H9 (cell line): ENCODE data around the gene UCK1. TPM values are rescaled to one million over a fixed set of nuclear protein-coding genes. Genes with fewer than 3 reads are reported as not detected.

Experiments
- DNase-seq: peaks from one replicate; pipeline ENCODE4 v3.0.0-alpha.2; 2017
- H2AFZ ChIP-seq: one replicate; pipeline ENCODE4 v1.6.1; 2013; ENCODE audit warnings: mild to moderate bottlenecking, low read length, control low read depth, moderate library complexity
- H2AK5ac ChIP-seq: 2 replicates; pipeline ENCODE4 v1.6.1; 2013; ENCODE audit warnings: low read length, control low read depth, mixed read lengths; ENCODE audit not compliant: insufficient read length
- H2BK120ac ChIP-seq: one replicate; pipeline ENCODE4 v1.6.1; 2013; ENCODE audit warnings: low read depth, mild to moderate bottlenecking, low read length, control low read depth, inconsistent platforms; ENCODE audit not compliant: poor library complexity, severe bottlenecking
- H2BK12ac ChIP-seq: 2 replicates; pipeline ENCODE4 v1.6.1; 2013; ENCODE audit warnings: low read length, control low read depth, mixed read lengths, low read depth; ENCODE audit not compliant: insufficient read length
- H2BK15ac ChIP-seq: 2 replicates; pipeline ENCODE4 v1.6.1; 2013; ENCODE audit warnings: low read depth, low read length, control low read depth
- H2BK20ac ChIP-seq: one replicate; pipeline ENCODE4 v1.6.1; 2013; ENCODE audit warnings: low read depth, mild to moderate bottlenecking, low read length, control low read depth, inconsistent platforms; ENCODE audit not compliant: poor library complexity, severe bottlenecking
- H2BK5ac ChIP-seq: 2 replicates; pipeline ENCODE4 v1.6.1; 2013; ENCODE audit warnings: low read length, control low read depth, mixed read lengths; ENCODE audit not compliant: insufficient read length
- H3K14ac ChIP-seq: 2 replicates; pipeline ENCODE4 v1.6.1; 2013; ENCODE audit warnings: low read length, control low read depth; ENCODE audit not compliant: insufficient read depth
- H3K18ac ChIP-seq: 2 replicates; pipeline ENCODE4 v1.6.1; 2013; ENCODE audit warnings: low read depth, mild to moderate bottlenecking, mixed read lengths, low read length, control low read depth; ENCODE audit not compliant: insufficient read length
- H3K23ac ChIP-seq: 2 replicates; pipeline ENCODE4 v1.6.1; 2013; ENCODE audit warnings: low read length, control low read depth, mixed read lengths, low read depth; ENCODE audit not compliant: insufficient read length
- H3K23me2 ChIP-seq: 2 replicates; pipeline ENCODE4 v1.6.1; 2013; ENCODE audit warnings: low read depth, mild to moderate bottlenecking, mixed read lengths, low read length, control low read depth; ENCODE audit not compliant: insufficient read length, poor library complexity, severe bottlenecking
- H3K27ac ChIP-seq: 2 replicates; pipeline ENCODE4 v1.5.1; 2013; ENCODE audit warnings: low read length, control low read depth, mixed read lengths, low read depth; ENCODE audit not compliant: insufficient read length
- H3K27me3 ChIP-seq: 2 replicates; pipeline ENCODE4 v1.6.1; 2013; ENCODE audit warnings: low read length, control low read depth, inconsistent platforms; ENCODE audit not compliant: insufficient read depth
- H3K4ac ChIP-seq: 2 replicates; pipeline ENCODE4 v1.6.1; 2013; ENCODE audit warnings: low read depth, mild to moderate bottlenecking, control low read depth, inconsistent platforms, low read length, moderate library complexity
- H3K4me1 ChIP-seq: 2 replicates; pipeline ENCODE4 v1.6.1; 2013; ENCODE audit warnings: low read length, control low read depth, inconsistent platforms; ENCODE audit not compliant: insufficient read depth
- H3K4me2 ChIP-seq: 2 replicates; pipeline ENCODE4 v1.6.1; 2013; ENCODE audit warnings: low read length, control low read depth, mixed read lengths; ENCODE audit not compliant: insufficient read length, insufficient read depth
- H3K56ac ChIP-seq: 2 replicates; pipeline ENCODE4 v1.6.1; 2013; ENCODE audit warnings: low read depth, mild to moderate bottlenecking, mixed read lengths, low read length, control low read depth; ENCODE audit not compliant: insufficient read length
- H3K79me1 ChIP-seq: 2 replicates; pipeline ENCODE4 v1.6.1; 2013; ENCODE audit warnings: low read depth, mild to moderate bottlenecking, moderate library complexity, low read length, control low read depth, inconsistent platforms; ENCODE audit not compliant: insufficient read depth, poor library complexity, severe bottlenecking
- H3K79me2 ChIP-seq: 2 replicates; pipeline ENCODE4 v1.6.1; 2013; ENCODE audit warnings: low read length, control low read depth, inconsistent platforms; ENCODE audit not compliant: insufficient read depth
- H3K9ac ChIP-seq: 2 replicates; pipeline ENCODE4 v1.6.1; 2013; ENCODE audit warnings: low read length, control low read depth, mixed read lengths; ENCODE audit not compliant: insufficient read length; ENCODE audit errors: extremely low read depth
- H3K9me3 ChIP-seq: one replicate; pipeline ENCODE4 v1.6.1; 2013; ENCODE audit warnings: low read depth, low read length, inconsistent platforms; ENCODE audit not compliant: control insufficient read depth
- H3T11ph ChIP-seq: one replicate; pipeline ENCODE4 v1.6.1; 2013; ENCODE audit warnings: mild to moderate bottlenecking, low read length, control low read depth, inconsistent platforms
- H4K20me1 ChIP-seq: one replicate; pipeline ENCODE4 v1.6.1; 2013; ENCODE audit not compliant: control insufficient read depth, insufficient read length, insufficient read depth
- H4K5ac ChIP-seq: 2 replicates; pipeline ENCODE4 v1.6.1; 2013; ENCODE audit warnings: low read depth, mild to moderate bottlenecking, mixed read lengths, low read length, control low read depth; ENCODE audit not compliant: insufficient read length
- H4K8ac ChIP-seq: replicated peaks from 2 replicates; pipeline ENCODE4 v1.6.1; 2013; ENCODE audit warnings: low read length, control low read depth, mixed read lengths, low read depth; ENCODE audit not compliant: insufficient read length
- H4K91ac ChIP-seq: 2 replicates; pipeline ENCODE4 v1.6.1; 2013; ENCODE audit warnings: low read depth, mild to moderate bottlenecking, moderate library complexity, mixed read lengths, low read length, control low read depth; ENCODE audit not compliant: insufficient read length
- H3K27ac Mint-ChIP-seq, 3 experiments: 2 replicates in 2 of 3; 3 replicates in 1 of 3; pipeline ENCODE4 v1.8.0; 2020 to 2021; ENCODE audit warnings: mixed read lengths in 3 of 3, mild to moderate bottlenecking in 1 of 3, moderate library complexity in 1 of 3
- H3K27me3 Mint-ChIP-seq: 2 replicates; pipeline ENCODE4 v1.8.0; 2021; ENCODE audit warnings: low read depth, mild to moderate bottlenecking, moderate library complexity, mixed read lengths
- H3K36me3 Mint-ChIP-seq, 3 experiments: 2 replicates in 2 of 3; 3 replicates in 1 of 3; pipeline ENCODE4 v1.8.0; 2020 to 2021; ENCODE audit warnings: low read depth in 3 of 3, mixed read lengths in 3 of 3; ENCODE audit not compliant: insufficient read depth in 1 of 3
- H3K4me1 Mint-ChIP-seq, 2 experiments: 2 replicates each; pipeline ENCODE4 v1.8.0; 2020; ENCODE audit warnings: mixed read lengths in 2 of 2
- H3K4me3 Mint-ChIP-seq, 2 experiments: 2 replicates in 1 of 2; 3 replicates in 1 of 2; pipeline ENCODE4 v1.8.0; 2020 to 2021; ENCODE audit warnings: mild to moderate bottlenecking in 2 of 2, mixed read lengths in 2 of 2, moderate library complexity in 1 of 2
- H3K9me3 Mint-ChIP-seq, 2 experiments: 2 replicates in 1 of 2; 3 replicates in 1 of 2; pipeline ENCODE4 v1.8.0; 2020; ENCODE audit warnings: mild to moderate bottlenecking in 2 of 2, mixed read lengths in 2 of 2, moderate library complexity in 1 of 2
- WGBS: extraction: QIAGEN DNeasy Blood & Tissue Kit; methylation state at CpG from one replicate; pipeline ENCODE4 v1.1.7; 2013; ENCODE audit warnings: missing lambda C conversion rate, low lambda C conversion rate, mixed read lengths; ENCODE audit not compliant: insufficient read length; ENCODE audit errors: extremely low coverage; 5-methylcytosine and 5-hydroxymethylcytosine counted together
- total RNA-seq: library from RNA; stranded (reverse); gene quantifications from 2 replicates; pipeline ENCODE4 v1.2.1, GENCODE V29; 2021
- TF ChIP-seq, protein P1 (sequence below): fragments of 200-600 bp; sonication (generic); conservative IDR thresholded peaks from 3 replicates; pipeline ENCODE4 v1.8.0; 2021; ENCODE audit warnings: antibody characterized with exemption, mild to moderate bottlenecking

The UCK1 gene
- total RNA-seq, 1 experiment from 2014 or later: 54.2 TPM

DNA sequence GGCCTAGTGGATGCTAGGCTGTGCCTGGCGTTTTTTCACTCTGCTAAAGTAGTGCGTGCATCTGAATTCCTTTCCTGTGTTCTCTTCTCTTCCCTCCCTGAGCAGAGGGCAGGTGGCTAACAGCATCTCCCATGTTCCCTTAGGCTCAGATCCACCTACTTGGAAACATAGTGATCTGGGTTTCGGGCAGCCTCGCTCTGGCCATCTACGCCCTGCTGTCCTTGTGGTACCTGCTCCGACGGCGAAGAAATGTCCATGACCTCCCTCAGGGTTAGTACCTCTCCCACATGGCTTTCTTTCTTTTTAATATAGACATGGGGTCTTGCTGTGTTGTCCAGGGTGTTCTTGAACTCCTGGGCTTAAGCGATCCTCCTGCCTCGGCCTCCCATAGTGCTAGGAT, 9.9 kb downstream of the UCK1 start:
- H3K36me3 Mint-ChIP-seq: peaks cover 39 to 84% (median 78%) of the 10 kb centered on the region in 3 experiments; a peak in 6 of 7 replicates
- no CpG with 5 or more reads among the region's 10 CpGs for WGBS

More for the DNA sequence above, 9.9 kb downstream of the UCK1 start:
- H2AK5ac ChIP-seq: no peak overlapping the region
- no peak overlapping the region for H2BK15ac ChIP-seq
- H3K9ac ChIP-seq: no peak overlapping the region
- no peak overlapping the region for H3K23ac ChIP-seq
- H3K56ac ChIP-seq: no peak overlapping the region
- H2BK20ac ChIP-seq: no peak overlapping the region
- H4K20me1 ChIP-seq: no peaks in the 10 kb centered on the region
- H3T11ph ChIP-seq: no peak overlapping the region
- no peak overlapping the region for H2BK120ac ChIP-seq
- no peak overlapping the region for H3K27ac Mint-ChIP-seq
- no peaks in the 10 kb centered on the region for H3K27me3 Mint-ChIP-seq
- H4K91ac ChIP-seq: no peak overlapping the region
- DNase-seq: no peak
- no peaks in the 10 kb centered on the region for H3K23me2 ChIP-seq
- H3K79me1 ChIP-seq: no peaks in the 10 kb centered on the region
- no peak overlapping the region for H3K27ac ChIP-seq
- H2BK12ac ChIP-seq: no peak overlapping the region
- H3K18ac ChIP-seq: no peak overlapping the region
- no peaks in the 10 kb centered on the region for H3K4me1 ChIP-seq
- no peak overlapping the region for H3K4me2 ChIP-seq
- H2AFZ ChIP-seq: no peak overlapping the region
- no peak overlapping the region for H4K5ac ChIP-seq
- no peaks in the 10 kb centered on the region for H3K79me2 ChIP-seq
- H3K4me3 Mint-ChIP-seq: no peak overlapping the region
- H3K4ac ChIP-seq: no peak overlapping the region
- no peak overlapping the region for H4K8ac ChIP-seq
- H3K14ac ChIP-seq: no peak overlapping the region
- TF ChIP-seq, protein P1, sequence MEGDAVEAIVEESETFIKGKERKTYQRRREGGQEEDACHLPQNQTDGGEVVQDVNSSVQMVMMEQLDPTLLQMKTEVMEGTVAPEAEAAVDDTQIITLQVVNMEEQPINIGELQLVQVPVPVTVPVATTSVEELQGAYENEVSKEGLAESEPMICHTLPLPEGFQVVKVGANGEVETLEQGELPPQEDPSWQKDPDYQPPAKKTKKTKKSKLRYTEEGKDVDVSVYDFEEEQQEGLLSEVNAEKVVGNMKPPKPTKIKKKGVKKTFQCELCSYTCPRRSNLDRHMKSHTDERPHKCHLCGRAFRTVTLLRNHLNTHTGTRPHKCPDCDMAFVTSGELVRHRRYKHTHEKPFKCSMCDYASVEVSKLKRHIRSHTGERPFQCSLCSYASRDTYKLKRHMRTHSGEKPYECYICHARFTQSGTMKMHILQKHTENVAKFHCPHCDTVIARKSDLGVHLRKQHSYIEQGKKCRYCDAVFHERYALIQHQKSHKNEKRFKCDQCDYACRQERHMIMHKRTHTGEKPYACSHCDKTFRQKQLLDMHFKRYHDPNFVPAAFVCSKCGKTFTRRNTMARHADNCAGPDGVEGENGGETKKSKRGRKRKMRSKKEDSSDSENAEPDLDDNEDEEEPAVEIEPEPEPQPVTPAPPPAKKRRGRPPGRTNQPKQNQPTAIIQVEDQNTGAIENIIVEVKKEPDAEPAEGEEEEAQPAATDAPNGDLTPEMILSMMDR: no peak
- H3K9me3 ChIP-seq: no peaks in the 10 kb centered on the region
- H3K4me1 Mint-ChIP-seq: no peaks in the 10 kb centered on the region
- no peaks in the 10 kb centered on the region for H3K27me3 ChIP-seq
- no peaks in the 10 kb centered on the region for H3K9me3 Mint-ChIP-seq
- no peak overlapping the region for H2BK5ac ChIP-seq
